SK-N-SH treated with all-trans-retinoic acid at 6 μM for 48 hours (cell line): ENCODE results near the gene DSC3.

Source experiments
- ATAC-seq: fragments of 200-7000 bp; cut with Tn5 transposase; 3 replicates; pipeline ENCODE4 v1.9.1; 2020; ENCODE audit warnings: mild to moderate bottlenecking, moderate library complexity
- ARNTL ChIP-seq: fragments of 450-650 bp; formaldehyde crosslinking; IDR thresholded peaks from 2 replicates; pipeline ENCODE4 v1.5.0; 2020; ENCODE audit warnings: low read depth, mild to moderate bottlenecking, moderate library complexity, borderline replicate concordance
- BACH2 ChIP-seq: fragments of 250-450 bp; sonication (Bioruptor Pico); IDR thresholded peaks from 2 replicates; pipeline ENCODE4 v1.9.0; 2021; ENCODE audit warnings: mild to moderate bottlenecking, borderline replicate concordance
- CREB5 ChIP-seq: fragments of 250-450 bp; sonication (Bioruptor Pico); IDR thresholded peaks from 2 replicates; pipeline ENCODE4 v1.5.1; 2020; ENCODE audit warnings: low read depth, mild to moderate bottlenecking, moderate library complexity
- CSDC2 ChIP-seq: fragments of 250-450 bp; sonication (Bioruptor Pico); IDR thresholded peaks from 2 replicates; pipeline ENCODE4 v1.5.0; 2020; ENCODE audit warnings: mild to moderate bottlenecking, moderate library complexity
- CSRNP3 ChIP-seq: fragments of 250-450 bp; sonication (Bioruptor Pico); IDR thresholded peaks from 2 replicates; pipeline ENCODE4 v1.5.1; 2021; ENCODE audit warnings: mild to moderate bottlenecking, moderate library complexity
- ESRRG ChIP-seq: fragments of 250-450 bp; sonication (Bioruptor Pico); IDR thresholded peaks from 2 replicates; pipeline ENCODE4 v1.6.1; 2021; ENCODE audit warnings: mild to moderate bottlenecking
- GLIS3 ChIP-seq: fragments of 250-450 bp; sonication (Bioruptor Pico); IDR thresholded peaks from 2 replicates; pipeline ENCODE4 v1.5.0; 2020; ENCODE audit warnings: mild to moderate bottlenecking, moderate library complexity
- ISL1 ChIP-seq: fragments of 250-450 bp; sonication (Bioruptor Pico); IDR thresholded peaks from 2 replicates; pipeline ENCODE4 v2.1.2; 2022; ENCODE audit warnings: mild to moderate bottlenecking, moderate library complexity
- OSR1 ChIP-seq: fragments of 250-450 bp; sonication (Bioruptor Pico); IDR thresholded peaks from 2 replicates; pipeline ENCODE4 v1.8.0; 2022; ENCODE audit warnings: moderate library complexity, mild to moderate bottlenecking, inconsistent platforms
- PATZ1 ChIP-seq: fragments of 250-450 bp; sonication (Bioruptor Pico); IDR thresholded peaks from 2 replicates; pipeline ENCODE4 v1.8.0; 2020; ENCODE audit warnings: mild to moderate bottlenecking, moderate library complexity, borderline replicate concordance
- POU6F1 ChIP-seq: fragments of 250-450 bp; sonication (Bioruptor Pico); IDR thresholded peaks from 2 replicates; pipeline ENCODE4 v1.8.0; 2021; ENCODE audit warnings: low read depth, mild to moderate bottlenecking, moderate library complexity, borderline replicate concordance
- PPARA ChIP-seq: fragments of 250-450 bp; sonication (Bioruptor Pico); IDR thresholded peaks from 2 replicates; pipeline ENCODE4 v1.5.0; 2020; ENCODE audit warnings: mild to moderate bottlenecking, borderline replicate concordance
- RARB ChIP-seq: fragments of 250-450 bp; sonication (Bioruptor Pico); IDR thresholded peaks from 2 replicates; pipeline ENCODE4 v1.8.0; 2021; ENCODE audit warnings: mild to moderate bottlenecking, moderate library complexity
- SNAI2 ChIP-seq: fragments of 250-450 bp; sonication (Bioruptor Pico); IDR thresholded peaks from 2 replicates; pipeline ENCODE4 v1.5.0; 2020; ENCODE audit warnings: mild to moderate bottlenecking, moderate library complexity
- TCF4 ChIP-seq: fragments of 250-450 bp; sonication (Bioruptor Pico); IDR thresholded peaks from 2 replicates; pipeline ENCODE4 v1.8.0; 2021; ENCODE audit warnings: mild to moderate bottlenecking, moderate library complexity, borderline replicate concordance
- TOX ChIP-seq: fragments of 250-450 bp; sonication (Bioruptor Pico); IDR thresholded peaks from 2 replicates; pipeline ENCODE4 v1.8.0; 2021; ENCODE audit warnings: mild to moderate bottlenecking, moderate library complexity, borderline replicate concordance
- TSHZ2 ChIP-seq: fragments of 250-450 bp; sonication (Bioruptor Pico); IDR thresholded peaks from 2 replicates; pipeline ENCODE4 v1.5.0; 2020; ENCODE audit warnings: mild to moderate bottlenecking, moderate library complexity
- ZC3H10 ChIP-seq: fragments of 250-450 bp; sonication (Bioruptor Pico); IDR thresholded peaks from 2 replicates; pipeline ENCODE4 v1.5.1; 2021; ENCODE audit warnings: mild to moderate bottlenecking, moderate library complexity
- ZFP3 ChIP-seq: fragments of 250-450 bp; sonication (Bioruptor Pico); IDR thresholded peaks from 2 replicates; pipeline ENCODE4 v1.5.0; 2020; ENCODE audit warnings: mild to moderate bottlenecking, moderate library complexity
- ZNF565 ChIP-seq: fragments of 450-650 bp; formaldehyde crosslinking; conservative IDR thresholded peaks from 2 replicates; pipeline ENCODE4 v1.5.0; 2020; ENCODE audit warnings: low read depth, mild to moderate bottlenecking, moderate library complexity
- ZNF8 ChIP-seq: fragments of 450-650 bp; formaldehyde crosslinking; IDR thresholded peaks from 2 replicates; pipeline ENCODE4 v1.5.0; 2020; ENCODE audit warnings: mild to moderate bottlenecking, moderate library complexity

DSC3 gene

GRCh38 chr18:31058897-31059296 lies 16.4 kb upstream of the DSC3 start:
- TF ChIP-seq GLIS3 (CRISPR knock-in tag), result no peak
- no peak for TF ChIP-seq BACH2 (CRISPR knock-in tag)
- no peak for TF ChIP-seq PATZ1
- TF ChIP-seq ZNF8 (CRISPR knock-in tag), result no peak
- TF ChIP-seq RARB (CRISPR knock-in tag), result no peak
- no peak for ATAC-seq

- TF ChIP-seq CREB5 (no peak), BACH2 (CRISPR knock-in tag) (no peak), OSR1 (CRISPR knock-in tag) (no peak), POU6F1 (CRISPR knock-in tag) (no peak), SNAI2 (no peak), PPARA (no peak), PATZ1 (no peak), TOX (no peak), TCF4 (CRISPR knock-in tag) (no peak), ZNF565 (CRISPR knock-in tag) (no peak), ZFP3 (CRISPR knock-in tag) (no peak), CSDC2 (CRISPR knock-in tag) (no peak), ISL1 (CRISPR knock-in tag) (no peak), ESRRG (no peak), ARNTL (no peak), TSHZ2 (CRISPR knock-in tag) (no peak), GLIS3 (CRISPR knock-in tag) (no peak), ZNF8 (CRISPR knock-in tag) (no peak), ZC3H10 (CRISPR knock-in tag) (no peak)
- ATAC-seq, result no peak
Measured at GRCh38 chr18:31057917-31058316, 15.4 kb upstream of the DSC3 start.

- no peak for TF ChIP-seq ZFP3 (CRISPR knock-in tag)
- no peak for TF ChIP-seq RARB (CRISPR knock-in tag)
- TF ChIP-seq ZNF565 (CRISPR knock-in tag), result no peak
- ATAC-seq, result no peak
Measured at GRCh38 chr18:31057051-31057450, 14.5 kb upstream of the DSC3 start.

GRCh38 chr18:31056296-31056695 lies 13.8 kb upstream of the DSC3 start:
- no peak for ATAC-seq
- TF ChIP-seq ISL1 (CRISPR knock-in tag) (no peak), TCF4 (CRISPR knock-in tag) (no peak), CSRNP3 (CRISPR knock-in tag) (no peak), ZNF565 (CRISPR knock-in tag) (no peak), ZFP3 (CRISPR knock-in tag) (no peak), PPARA (no peak), GLIS3 (CRISPR knock-in tag) (no peak), TSHZ2 (CRISPR knock-in tag) (no peak), ARNTL (no peak), RARB (CRISPR knock-in tag) (no peak), SNAI2 (no peak)
